NCI-H2171 (cell line): Measurements from ENCODE around the gene RPL7L1.
"Not testable (repeated sequence)": the region's sequence is repeated elsewhere in the genome, so short reads cannot be mapped to it uniquely, and the experiment has no call there.

Experiments
- DNase-seq: peaks from one replicate; lab custom pipeline; 2025; lab: John Stamatoyannopoulos, UW

Gene RPL7L1

DNA sequence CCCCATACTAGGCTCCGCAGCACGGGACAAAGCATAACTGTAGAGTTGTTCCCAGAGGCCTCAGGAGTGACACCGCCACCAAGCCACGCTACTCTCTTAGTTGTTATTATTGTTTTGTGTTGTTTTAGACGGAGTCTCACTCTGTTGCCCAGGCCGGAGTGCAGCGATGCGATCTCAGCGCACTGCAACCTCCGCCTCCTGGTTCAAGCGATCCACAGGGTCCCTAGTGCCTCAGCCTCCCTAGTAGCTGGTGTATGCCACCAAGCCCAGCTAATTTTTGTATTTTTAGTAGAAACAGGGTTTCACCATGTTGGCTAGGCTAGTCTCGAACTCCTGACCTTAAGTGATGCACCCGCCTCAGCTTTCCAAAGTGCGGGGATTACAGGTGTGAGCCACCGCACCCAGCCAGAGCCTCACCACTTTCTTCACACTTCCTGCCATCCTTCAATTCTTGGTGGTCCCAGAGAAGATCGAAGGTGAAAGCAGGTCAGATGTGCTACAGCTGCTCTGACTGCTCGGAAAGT lies 11.8 kb downstream of the RPL7L1 start:
- no peak for DNase-seq

- DNase-seq, result not testable (repeated sequence)
Measured at GRCh38 chr6:42894041-42894828, 14.8 kb downstream of the RPL7L1 start.

GRCh38 chr6:42896178-42896719 lies 16.8 kb downstream of the RPL7L1 start:
- DNase-seq, result no peak

GRCh38 chr6:42898891-42899361 lies 19.5 kb downstream of the RPL7L1 start:
- peak; percentile 52 for DNase-seq

DNA sequence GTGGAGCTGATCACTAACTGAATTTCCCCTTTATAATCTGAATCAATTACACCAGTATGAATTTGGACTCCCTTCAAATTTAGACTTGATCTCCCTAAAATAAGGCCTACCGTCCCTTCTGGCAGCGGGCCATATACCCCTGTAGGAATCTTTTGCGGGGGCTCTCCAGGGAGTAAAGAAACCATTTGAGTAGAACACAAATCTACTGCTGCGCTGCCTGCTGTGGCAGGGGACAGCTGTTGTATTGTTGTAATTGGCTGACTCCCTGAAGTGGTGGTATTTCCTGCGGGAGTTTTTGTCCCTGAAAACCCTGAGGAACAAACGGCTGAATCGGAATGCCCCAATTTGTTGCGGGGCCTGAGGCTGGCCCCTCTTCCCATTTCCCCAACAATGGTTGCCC lies 20.5 kb downstream of the RPL7L1 start:
- DNase-seq, result peak; percentile 41

- DNase-seq, result peak; percentile 71
Measured at GRCh38 chr6:42901538-42901957, 22.1 kb downstream of the RPL7L1 start.

DNA sequence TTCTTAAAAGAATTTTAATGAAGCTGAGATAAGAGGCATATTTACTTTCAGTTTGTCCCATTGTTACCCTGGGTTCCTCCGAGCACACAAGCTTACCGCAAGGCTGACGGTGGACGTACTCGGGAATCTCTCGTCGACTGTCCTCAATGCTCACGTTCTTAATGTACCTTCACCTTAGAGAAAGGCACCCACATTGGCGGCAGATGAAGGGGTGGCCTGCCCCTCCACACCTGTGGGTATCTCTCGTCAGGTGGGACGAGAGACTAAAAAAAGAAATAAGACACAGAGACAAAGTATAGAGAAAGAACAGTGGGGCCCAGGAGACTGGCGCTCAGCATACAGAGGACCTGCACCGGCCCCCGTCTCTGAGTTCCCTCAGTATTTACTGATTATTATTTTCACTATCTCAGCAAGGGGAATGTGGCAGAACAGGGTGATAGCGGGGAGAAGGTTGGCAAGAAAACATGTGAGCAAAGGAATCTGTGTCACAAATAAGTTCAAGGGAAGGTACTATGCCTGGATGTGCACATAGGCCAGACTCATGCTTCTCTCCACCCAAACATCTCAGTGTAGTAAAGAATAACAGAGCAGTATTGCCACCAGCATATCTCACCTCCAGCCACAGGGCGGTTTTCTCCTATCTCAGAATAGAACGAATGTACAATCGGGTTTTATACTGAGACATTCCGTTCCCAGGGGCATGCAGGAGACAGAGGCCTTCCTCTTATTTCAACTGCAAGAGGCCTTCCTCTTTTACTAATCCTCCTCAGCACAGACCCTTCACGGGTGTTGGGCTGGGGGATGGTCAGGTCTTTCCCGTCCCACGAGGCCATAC lies 23.2 kb downstream of the RPL7L1 start:
- not testable (repeated sequence) for DNase-seq

GRCh38 chr6:42904467-42904866 lies 25.1 kb downstream of the RPL7L1 start:
- DNase-seq, result no peak

GRCh38 chr6:42907336-42907735 lies 27.9 kb downstream of the RPL7L1 start:
- no peak for DNase-seq

GRCh38 chr6:42909835-42910234 lies 30.4 kb downstream of the RPL7L1 start:
- DNase-seq, result no peak

DNA sequence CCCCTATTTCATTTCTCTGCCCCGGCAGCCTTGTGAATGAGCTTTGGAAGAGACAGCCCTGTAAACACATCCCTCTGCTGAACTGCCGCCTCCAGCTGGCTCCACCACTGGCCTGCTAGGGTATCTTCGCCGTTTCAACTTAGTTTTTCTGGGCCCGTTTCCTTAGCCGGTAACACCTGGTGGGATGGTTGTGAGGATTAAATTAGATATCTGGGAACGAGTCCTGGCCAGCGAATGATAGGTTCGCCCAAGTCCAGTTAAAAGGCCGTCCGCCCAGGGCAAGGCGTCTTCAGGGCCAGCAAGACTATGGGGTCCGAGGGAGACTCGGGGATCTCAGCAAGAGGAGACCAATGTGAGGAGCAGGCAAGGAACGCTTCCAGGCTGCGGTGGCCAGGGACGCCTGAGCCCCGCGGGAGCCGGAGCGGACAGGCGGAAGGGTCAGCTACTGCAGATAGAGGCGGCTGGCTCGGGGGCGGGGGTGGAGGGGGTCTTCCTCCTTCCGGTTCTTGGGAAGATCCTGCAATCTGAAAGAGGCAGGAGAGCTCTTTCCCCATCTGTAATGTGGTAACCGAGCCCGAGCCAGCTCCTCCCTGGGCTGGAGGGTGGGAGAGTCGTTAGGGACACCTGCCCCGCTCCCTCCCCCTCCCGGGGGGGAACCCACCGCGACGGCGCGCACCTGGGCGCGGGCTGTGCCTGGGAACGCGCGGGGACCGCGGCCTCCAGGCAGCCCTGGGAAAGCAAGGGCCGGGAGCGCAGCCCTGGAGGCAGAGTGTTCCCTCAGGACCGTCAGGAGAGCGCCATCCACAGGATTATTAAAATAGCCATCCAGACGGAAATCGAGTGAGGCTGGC lies 32.0 kb downstream of the RPL7L1 start:
- DNase-seq, result peak; percentile 90

DNA sequence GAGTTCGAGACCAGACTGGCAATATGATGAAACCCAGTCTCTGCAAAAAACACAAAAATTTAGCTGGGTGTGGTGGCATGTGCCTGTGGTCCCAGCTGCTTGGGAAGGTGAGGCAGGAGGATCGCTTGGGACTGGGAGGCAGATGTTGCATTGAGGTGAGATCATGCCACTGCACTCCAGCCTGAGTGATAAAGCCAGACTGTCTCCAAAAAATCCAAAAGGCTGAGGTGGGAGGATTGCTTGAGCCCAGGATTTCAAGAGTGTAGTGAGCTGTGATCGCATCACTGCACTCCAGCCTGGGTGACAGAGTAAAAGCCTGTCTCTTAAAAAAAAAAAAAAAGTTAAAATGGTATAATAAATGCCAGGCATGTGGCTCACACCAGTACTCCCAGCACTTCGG lies 35.1 kb downstream of the RPL7L1 start:
- DNase-seq, result no peak

GRCh38 chr6:42915732-42916131 lies 36.3 kb downstream of the RPL7L1 start, which contains the start of gene PTCRA:
PTCRA (plus strand) TSS chr6:42916053; CDS start chr6:42916070, 17 bp downstream.
- DNase-seq, result no peak

- DNase-seq, result no peak
Measured at GRCh38 chr6:42916288-42916687, 36.9 kb downstream of the RPL7L1 start.

DNA sequence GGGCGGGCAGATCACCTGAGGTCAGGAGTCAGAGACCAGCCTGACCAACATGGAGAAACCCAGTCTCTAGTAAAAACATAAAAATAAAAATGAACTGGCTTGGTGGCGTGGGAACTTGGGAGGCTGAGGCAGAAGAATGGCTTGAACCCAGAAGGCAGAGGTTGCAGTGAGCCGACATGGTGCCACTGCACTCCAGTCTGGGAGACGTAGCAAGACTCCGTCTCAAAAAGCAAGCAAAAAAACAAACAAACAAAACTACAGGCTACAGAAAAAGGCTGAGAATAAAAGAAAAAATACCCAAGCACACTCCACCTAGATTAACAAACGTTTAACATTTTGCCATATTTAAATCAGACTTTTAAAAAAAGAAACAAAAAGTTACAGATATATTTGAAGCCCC lies 42.4 kb downstream of the RPL7L1 start:
- no peak for DNase-seq

- DNase-seq, result no peak
Measured at GRCh38 chr6:42923666-42924065, 44.2 kb downstream of the RPL7L1 start.

GRCh38 chr6:42925248-42925857 lies 45.9 kb downstream of the RPL7L1 start:
- DNase-seq, result no peak

DNA sequence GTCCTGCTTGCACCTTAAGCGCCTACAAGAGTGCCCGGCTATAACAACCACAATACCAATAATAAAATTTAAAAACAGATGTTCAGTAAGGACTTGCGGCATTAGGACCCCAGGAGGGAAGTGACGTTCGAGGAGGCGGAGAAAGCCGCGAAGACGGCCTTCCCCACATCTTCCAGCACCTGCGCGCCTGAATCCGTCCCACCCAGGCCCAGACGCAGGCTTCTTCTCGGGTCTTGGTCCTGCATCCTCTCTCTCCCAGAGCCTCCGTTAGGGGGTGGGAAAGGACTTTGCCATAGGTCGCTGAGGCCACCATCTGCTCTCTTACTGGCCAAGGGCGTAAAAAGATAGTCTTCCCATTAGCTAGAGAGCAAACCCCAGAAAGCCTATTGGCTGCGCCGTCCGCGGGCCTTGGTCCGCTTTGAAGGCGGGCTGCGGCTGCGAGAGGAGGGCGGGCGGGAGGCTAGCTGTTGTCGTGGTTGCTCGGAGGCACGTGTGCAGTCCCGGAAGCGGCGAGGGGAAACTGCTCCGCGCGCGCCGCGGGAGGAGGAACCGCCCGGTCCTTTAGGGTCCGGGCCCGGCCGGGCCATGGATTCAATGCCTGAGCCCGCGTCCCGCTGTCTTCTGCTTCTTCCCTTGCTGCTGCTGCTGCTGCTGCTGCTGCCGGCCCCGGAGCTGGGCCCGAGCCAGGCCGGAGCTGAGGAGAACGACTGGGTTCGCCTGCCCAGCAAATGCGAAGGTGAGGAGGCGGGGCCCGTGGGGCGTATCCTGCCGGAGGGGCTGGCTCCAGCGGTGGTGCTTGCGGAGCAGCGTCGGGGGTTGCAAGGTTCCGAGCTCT lies 49.8 kb downstream of the RPL7L1 start, which contains the start of gene CNPY3:
TSS of gene CNPY3 (plus strand) at position 495 of the 835 bp plus-strand sequence. CDS start at position 586, 91 bp downstream.
- peak; percentile 97 for DNase-seq

GRCh38 chr6:42929821-42930360 lies 50.5 kb downstream of the RPL7L1 start:
- DNase-seq, result peak; percentile 66

DNA sequence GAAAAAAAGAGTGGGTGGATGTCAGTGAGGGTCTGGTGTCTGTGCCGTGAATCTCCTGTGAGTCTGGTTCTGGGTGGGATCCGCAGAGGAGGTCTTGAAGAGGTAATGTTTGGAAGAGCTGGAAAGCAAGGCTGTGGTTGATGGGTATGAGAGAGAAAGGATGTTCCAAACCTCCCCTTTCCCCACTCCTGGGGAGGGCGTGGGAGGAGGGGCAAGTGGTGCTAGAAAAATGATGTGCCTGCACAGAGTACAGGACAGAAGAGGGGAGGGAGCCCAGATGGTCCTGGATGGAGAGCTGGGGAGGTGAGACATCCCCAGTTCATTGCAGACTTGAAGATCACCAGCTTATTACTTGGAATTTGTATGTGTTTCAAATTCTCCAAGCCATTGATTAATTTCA lies 53.0 kb downstream of the RPL7L1 start:
- DNase-seq, result no peak
